OCI-LY3 (cell line): ENCODE data around the gene TJP1.

Source experiments
- CTCF ChIP-seq: fragments of 200-600, 300-600 bp; sonication (generic); IDR thresholded peaks from 2 replicates; pipeline ENCODE4 v1.5.1; 2014; ENCODE audit warnings: antibody characterized with exemption, low read length, low read depth
- EZH2phosphoT487 ChIP-seq: fragments of 200-600 bp; shearing (Covaris generic); IDR thresholded peaks from 2 replicates; pipeline ENCODE4 v1.6.1; 2018; ENCODE audit warnings: antibody characterized with exemption, mixed run types, low read depth

- TF ChIP-seq CTCF (peak; percentile 90), EZH2phosphoT487 (no peak)
Observed at GRCh38 chr15:29668120-29668602, 154.1 kb downstream of the TJP1 start.
